Upper lobe of left lung (tissue), 6 donors: ENCODE results near the gene A1CF. TPM values are rescaled to one million over a fixed set of nuclear protein-coding genes. Genes with fewer than 3 reads are reported as not detected.

Source experiments
- ATAC-seq, 2 donors: fragments of 200-7000 bp; cut with Tn5 transposase; one replicate each; pipeline ENCODE4 v1.9.1; 2022; ENCODE audit warnings: mild to moderate bottlenecking in 2 of 2, moderate library complexity in 2 of 2; ENCODE audit not compliant: low FRiP score in 2 of 2
- DNase-seq, 2 donors: peaks; one replicate each; pipeline ENCODE4 v3.0.0-alpha.2; 2019 to 2020
- H3K27ac ChIP-seq, 4 donors: fragments of 200-600 bp; sonication (generic); one replicate each; pipeline ENCODE4 v1.5.1; 2016 to 2019
- H3K27me3 ChIP-seq, 4 donors: fragments of 200-600 bp; sonication (generic); one replicate each; pipeline ENCODE4 v1.5.1; 2017 to 2019
- H3K36me3 ChIP-seq, 4 donors: fragments of 200-600 bp; sonication (generic); one replicate each; pipeline ENCODE4 v1.5.1; 2016 to 2019
- H3K4me1 ChIP-seq, 4 donors: fragments of 200-600 bp; sonication (generic); one replicate each; pipeline ENCODE4 v1.5.1; 2018 to 2019
- H3K4me3 ChIP-seq, 4 donors: fragments of 200-600 bp; sonication (generic); one replicate each; pipeline ENCODE4 v1.5.1; 2017 to 2019; ENCODE audit warnings: mild to moderate bottlenecking in 2 of 4, moderate library complexity in 1 of 4
- H3K9me3 ChIP-seq, 4 donors: fragments of 200-600 bp; sonication (generic); one replicate each; pipeline ENCODE4 v1.5.1; 2018 to 2019
- CTCF ChIP-seq, 6 experiments: fragments of 450-650 bp in 4 of 6; fragments of 200-600 bp in 2 of 6; sonication (generic) in 2 of 6; IDR thresholded peaks; one replicate each; pipeline ENCODE4 v1.5.1; 2016 to 2019; ENCODE audit warnings: antibody characterized with exemption in 6 of 6
- EP300 ChIP-seq, 4 donors: sonication (generic); formaldehyde crosslinking; IDR thresholded peaks; one replicate each; pipeline ENCODE4 v1.5.1; 2017; ENCODE audit warnings: antibody characterized with exemption in 4 of 4, control low read depth in 2 of 4
- POLR2A ChIP-seq, 4 donors: fragments of 450-650 bp; IDR thresholded peaks; one replicate each; pipeline ENCODE4 v1.5.1; 2016 to 2017; ENCODE audit warnings: antibody characterized with exemption in 4 of 4, mild to moderate bottlenecking in 2 of 4
- POLR2AphosphoS5 ChIP-seq, 2 donors: sonication (generic); formaldehyde crosslinking; IDR thresholded peaks; one replicate each; pipeline ENCODE4 v1.5.1; 2017; ENCODE audit warnings: antibody characterized with exemption in 2 of 2
- WGBS, 2 donors: methylation state at CpG; one replicate each; pipeline ENCODE4 v1.1.5; 2017 to 2018; 5-methylcytosine and 5-hydroxymethylcytosine counted together
- total RNA-seq, 6 donors: library from RNA; depleted of rRNA in 4 of 6; stranded (reverse); fragments of >200 nt in 4 of 6; gene quantifications; one replicate each; pipeline versions ENCODE4 v1.1.0 to v1.2.1, GENCODE V29; 2016 to 2021
- donor health status: DM: no; HTN: no; CAD: no; lungs with moderate emphysema.
- donor health status: DM: no; HTN: yes; CAD: no; lungs with severe emphysema.

The A1CF gene
- total RNA-seq, 6 donors from 2014 or later: 0.17 to 0.40 TPM; not detected in 4

- TF ChIP-seq POLR2A (IDR thresholded peaks at IDR 0.05): no peak
- ATAC-seq (no peak), DNase-seq (no peak)
- H3K4me1 ChIP-seq: no peaks in the 10 kb centered on the region
- no peak overlapping the region for H3K4me3 ChIP-seq
- no peaks in the 10 kb centered on the region for H3K9me3 ChIP-seq
- 85% methylated on average over 5 of the region's 5 CpGs for WGBS, 2 donors
- H3K36me3 ChIP-seq: no peaks in the 10 kb centered on the region
- no peak overlapping the region for H3K27ac ChIP-seq
- H3K27me3 ChIP-seq: no peaks in the 10 kb centered on the region
Observed at GRCh38 chr10:50874723-50875122, 10.7 kb downstream of the A1CF start.

GRCh38 chr10:50866317-50866716, 19.1 kb downstream of the A1CF start:
- no peaks in the 10 kb centered on the region for H3K9me3 ChIP-seq
- DNase-seq (no peak), ATAC-seq (no peak)
- no peaks in the 10 kb centered on the region for H3K36me3 ChIP-seq
- H3K4me1 ChIP-seq: no peaks in the 10 kb centered on the region
- no peaks in the 10 kb centered on the region for H3K27me3 ChIP-seq
- no peak overlapping the region for H3K27ac ChIP-seq
- no peak overlapping the region for H3K4me3 ChIP-seq
- TF ChIP-seq POLR2AphosphoS5 (IDR thresholded peaks at IDR 0.05) (no peak), POLR2A (IDR thresholded peaks at IDR 0.05) (no peak), EP300 (IDR thresholded peaks at IDR 0.05) (no peak), CTCF (IDR thresholded peaks at IDR 0.05) (no peak)
- 74 to 75% methylated on average over 2 of the region's 2 CpGs for WGBS, 2 donors

- TF ChIP-seq POLR2AphosphoS5 (IDR thresholded peaks at IDR 0.05) (no peak), EP300 (IDR thresholded peaks at IDR 0.05) (no peak), CTCF (IDR thresholded peaks at IDR 0.05) (no peak), POLR2A (IDR thresholded peaks at IDR 0.05) (no peak)
- no peaks in the 10 kb centered on the region for H3K36me3 ChIP-seq
Observed at GRCh38 chr10:50862719-50863118, 22.7 kb downstream of the A1CF start.

GRCh38 chr10:50861370-50861769, 24.1 kb downstream of the A1CF start:
- DNase-seq (no peak), ATAC-seq (no peak)
- no peaks in the 10 kb centered on the region for H3K4me1 ChIP-seq
- no peak overlapping the region for H3K27ac ChIP-seq
- no peaks in the 10 kb centered on the region for H3K27me3 ChIP-seq
- TF ChIP-seq EP300 (IDR thresholded peaks at IDR 0.05): no peak
- TF ChIP-seq POLR2AphosphoS5 (IDR thresholded peaks at IDR 0.05): no peak
- H3K36me3 ChIP-seq: no peaks in the 10 kb centered on the region
- no peaks in the 10 kb centered on the region for H3K9me3 ChIP-seq
- H3K4me3 ChIP-seq: no peak overlapping the region

More at GRCh38 chr10:50862719-50863118, 22.7 kb downstream of the A1CF start:
- H3K27me3 ChIP-seq: no peaks in the 10 kb centered on the region
- H3K4me1 ChIP-seq: no peaks in the 10 kb centered on the region
- no peaks in the 10 kb centered on the region for H3K9me3 ChIP-seq
- WGBS, 2 donors: 72 to 77% methylated on average over 3 of the region's 3 CpGs
- no peak for ATAC-seq
- no peak overlapping the region for H3K27ac ChIP-seq
- DNase-seq: no peak
- no peak overlapping the region for H3K4me3 ChIP-seq

GRCh38 chr10:50857579-50857978, 27.8 kb downstream of the A1CF start:
- ATAC-seq: no peak
- H3K27me3 ChIP-seq: no peaks in the 10 kb centered on the region
- no peaks in the 10 kb centered on the region for H3K36me3 ChIP-seq
- 59 to 66% methylated on average over 5 of the region's 5 CpGs for WGBS, 2 donors
- no peaks in the 10 kb centered on the region for H3K9me3 ChIP-seq
- H3K4me1 ChIP-seq: no peaks in the 10 kb centered on the region
- no peak overlapping the region for H3K4me3 ChIP-seq
- TF ChIP-seq EP300 (IDR thresholded peaks at IDR 0.05) (no peak), POLR2AphosphoS5 (IDR thresholded peaks at IDR 0.05) (no peak), POLR2A (IDR thresholded peaks at IDR 0.05) (no peak), CTCF (IDR thresholded peaks at IDR 0.05) (no peak)
- no peak overlapping the region for H3K27ac ChIP-seq
- DNase-seq: no peak

- no peak for TF ChIP-seq CTCF (IDR thresholded peaks at IDR 0.05)
- TF ChIP-seq POLR2A (IDR thresholded peaks at IDR 0.05): no peak
- 48% methylated on average over 1 of the region's 1 CpG for WGBS, 2 donors
- H3K4me3 ChIP-seq: no peak overlapping the region
- H3K27ac ChIP-seq: no peak overlapping the region
- H3K9me3 ChIP-seq: no peaks in the 10 kb centered on the region
- no peak for DNase-seq
- H3K4me1 ChIP-seq: no peaks in the 10 kb centered on the region
- H3K27me3 ChIP-seq: no peaks in the 10 kb centered on the region
- H3K36me3 ChIP-seq: no peaks in the 10 kb centered on the region
- ATAC-seq: no peak
Observed at GRCh38 chr10:50855461-50855860, 30.0 kb downstream of the A1CF start.
